Measurements from ENCODE around the gene PPP2R2D.
A peak's percentile ranks its signal among the peaks of the same experiment; 100 is the strongest.

The PPP2R2D gene

DNA sequence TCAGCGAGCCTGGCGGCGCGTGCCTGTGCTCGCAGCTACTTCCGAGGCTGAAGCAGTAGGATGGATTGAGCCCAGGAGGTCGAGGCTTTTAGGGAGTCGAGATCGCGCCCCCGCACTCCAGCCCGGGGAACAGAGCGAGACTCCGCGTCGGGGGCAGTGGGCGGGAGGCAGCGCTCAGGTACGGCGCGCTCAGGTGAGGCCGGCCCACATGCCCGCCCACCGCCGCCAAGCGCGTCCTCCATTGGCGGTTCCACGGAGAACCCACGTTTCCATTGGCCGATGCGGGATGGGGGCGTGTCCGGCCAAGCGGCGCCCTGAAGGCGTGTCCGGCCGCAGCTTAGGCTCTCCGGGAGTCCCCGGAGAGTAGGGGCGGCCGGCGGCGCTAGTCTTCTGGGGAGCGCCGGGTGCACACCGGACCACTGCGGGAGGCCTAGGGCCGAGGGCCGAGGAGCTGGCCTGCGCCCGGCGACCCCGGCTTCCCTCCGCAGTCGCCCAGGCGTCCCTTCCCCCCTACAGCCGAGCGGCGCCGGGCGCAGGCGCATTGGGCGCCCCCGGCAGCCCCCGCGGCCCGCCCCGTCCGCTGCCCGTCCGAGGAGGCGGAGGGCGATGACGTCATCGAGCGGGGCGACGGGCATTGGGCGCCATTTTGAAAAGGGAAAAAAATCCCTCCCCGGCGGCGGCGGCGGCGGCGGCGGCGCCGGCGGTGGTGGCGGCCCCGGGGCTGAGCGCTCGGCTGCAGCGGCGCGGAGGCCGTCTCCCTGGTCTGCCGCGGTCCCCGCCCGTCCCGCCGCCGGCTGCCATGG, at the start of gene PPP2R2D:
Gene PPP2R2D (plus strand): TSS at position 659 of the 803 bp plus-strand sequence. CDS start 141 bp downstream, at position 800.
- DNase-seq = peak; percentile 75

DNA sequence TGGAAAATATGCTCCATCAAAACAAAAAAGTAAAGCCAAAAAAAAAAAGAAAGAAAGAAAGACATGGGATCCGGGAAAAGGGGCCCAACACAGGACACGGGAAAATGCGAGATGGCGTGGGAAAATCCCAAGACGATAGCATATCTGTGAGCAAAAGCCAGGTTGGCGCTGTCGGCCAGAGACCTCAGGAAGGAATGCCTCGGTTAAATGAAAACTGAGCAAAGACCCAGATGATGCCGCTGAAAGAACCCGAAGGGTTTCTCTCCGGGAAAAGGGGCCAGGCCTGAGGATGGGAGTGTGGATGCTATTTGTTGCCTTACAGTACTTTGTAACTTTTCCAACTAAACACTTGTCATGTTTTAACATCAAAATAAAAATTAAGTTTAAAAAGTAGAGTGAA, 49.5 kb upstream of the PPP2R2D start:
- DNase-seq = no peak

DNA sequence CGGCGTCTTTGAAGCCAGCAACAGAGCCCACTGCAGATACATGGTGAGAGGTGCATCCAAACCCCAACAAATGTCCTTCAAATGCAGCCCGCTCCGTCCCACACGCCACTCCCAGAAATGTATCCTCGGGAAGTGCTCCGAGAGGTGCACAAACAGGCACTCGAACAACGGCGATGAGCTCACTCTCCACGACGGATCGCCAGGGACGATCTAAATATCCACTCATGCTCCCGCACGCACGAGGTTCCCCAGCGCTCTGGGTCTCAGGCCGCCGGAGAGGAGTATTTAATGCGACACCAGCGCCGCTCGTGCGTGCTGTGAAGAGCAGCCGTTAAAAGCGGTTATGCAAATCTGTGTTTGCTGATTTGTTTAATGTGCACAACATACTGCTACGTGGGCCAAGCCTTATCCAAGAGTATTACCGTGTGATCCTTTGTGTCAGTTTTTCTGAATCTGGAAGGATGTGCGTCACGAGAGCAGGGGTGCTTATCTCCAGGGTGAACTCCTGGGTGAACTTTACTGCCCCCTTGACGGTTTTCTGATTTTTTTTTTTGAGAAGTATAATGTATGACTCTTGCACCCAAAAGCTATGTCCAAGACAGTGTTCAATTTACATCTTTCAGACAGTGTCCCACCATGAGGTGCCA, 48.5 kb upstream of the PPP2R2D start:
- DNase-seq = no peak

DNA sequence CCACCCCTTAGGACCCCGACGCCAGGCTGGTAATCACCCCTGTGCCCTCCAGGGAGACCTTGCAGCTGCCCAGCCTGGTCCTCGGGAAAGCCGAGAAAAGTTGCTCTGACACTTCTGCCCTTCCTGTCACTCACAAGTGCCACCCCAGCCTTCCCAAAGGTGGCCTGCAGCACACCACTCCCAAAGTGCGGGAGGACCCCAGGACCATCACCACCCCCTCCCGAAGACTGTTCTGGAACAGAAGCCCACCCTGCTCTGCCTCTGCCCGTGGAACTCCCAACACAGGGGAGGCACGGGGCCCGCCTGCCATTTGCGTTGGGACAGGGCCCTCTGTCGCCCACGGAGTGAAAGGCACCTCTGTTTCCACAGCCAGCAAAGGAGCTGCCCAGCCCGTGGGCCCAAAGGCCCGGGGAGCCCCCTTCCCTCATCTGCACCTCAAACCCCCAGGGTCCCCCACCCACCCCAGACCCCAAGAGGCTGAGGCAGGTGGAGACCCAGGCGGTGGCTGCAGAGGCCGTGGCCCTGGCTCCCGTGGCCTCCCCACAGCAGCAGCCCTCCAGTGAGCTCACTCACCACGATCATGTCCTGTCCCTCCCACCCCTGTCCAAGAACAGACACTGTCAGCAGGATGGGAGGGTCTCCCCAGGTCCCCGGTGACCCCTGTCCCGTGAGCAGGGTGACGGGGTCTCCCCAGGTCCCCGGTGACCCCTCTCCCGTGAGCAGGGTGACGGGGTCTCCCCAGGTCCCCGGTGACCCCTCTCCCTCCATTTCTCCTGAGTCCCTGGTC, 47.8 kb upstream of the PPP2R2D start:
- no peak for DNase-seq

DNA sequence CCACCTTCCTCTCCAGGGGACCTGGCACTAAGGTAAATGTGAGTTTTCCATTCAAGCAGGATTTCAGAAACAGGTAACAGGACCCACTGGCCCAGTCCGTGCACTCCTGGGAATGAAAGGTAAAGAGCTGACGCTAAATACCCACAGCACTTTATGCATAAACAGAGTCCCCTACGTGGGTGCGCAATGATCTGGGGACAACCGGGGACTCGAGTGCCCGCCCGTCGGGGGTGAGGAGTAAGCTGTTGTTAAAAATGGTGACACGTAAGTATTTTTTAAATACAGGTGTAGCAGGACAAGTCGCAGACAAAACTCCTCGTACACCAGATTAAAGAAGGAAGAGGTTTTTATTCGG, 47.2 kb upstream of the PPP2R2D start:
- DNase-seq = no peak

DNA sequence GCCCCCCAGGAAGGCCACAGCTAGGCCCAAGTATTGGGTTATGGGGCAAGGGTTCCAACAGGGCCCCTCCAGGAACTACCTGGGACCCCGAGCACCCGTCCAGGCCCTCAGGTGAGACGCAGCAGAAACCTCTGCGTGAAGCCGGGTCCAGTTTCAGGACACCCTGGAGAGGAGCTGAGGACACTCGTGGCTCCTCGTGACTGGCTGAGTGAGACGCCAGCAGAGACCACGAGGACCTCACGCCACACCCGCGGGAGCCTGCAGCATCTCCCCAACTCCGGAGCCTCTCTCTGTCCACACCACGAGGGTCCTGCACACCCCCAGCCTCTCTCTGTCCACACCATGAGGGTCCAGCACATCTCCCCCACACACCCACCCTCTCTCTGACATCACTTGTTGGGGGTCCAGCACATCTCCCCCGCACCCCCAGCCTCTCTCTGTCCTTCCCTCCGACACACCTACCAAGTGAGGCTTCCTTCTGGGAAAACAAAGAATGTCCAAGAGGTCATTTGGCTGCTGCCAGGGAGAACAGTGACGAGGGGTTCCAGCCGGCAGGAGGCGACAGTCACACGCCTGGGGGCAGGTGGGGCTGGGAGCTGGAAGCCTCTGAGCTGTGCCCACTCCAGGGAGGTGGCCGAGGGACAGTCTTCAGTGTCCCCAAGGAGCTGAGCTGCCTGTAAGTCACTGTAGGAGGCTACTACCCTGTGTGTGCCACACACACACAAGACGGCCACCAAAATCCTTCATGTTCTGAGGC, 46.1 kb upstream of the PPP2R2D start:
- DNase-seq = no peak

- no peak for DNase-seq
Measured at GRCh38 chr10:131855461-131856401, 45.1 kb upstream of the PPP2R2D start.

GRCh38 chr10:131856441-131857094, 44.2 kb upstream of the PPP2R2D start:
- no peak for DNase-seq

- no peak for DNase-seq
Measured at GRCh38 chr10:131857156-131858117, 43.4 kb upstream of the PPP2R2D start.

- DNase-seq = no peak
Measured at GRCh38 chr10:131858118-131858515, 42.7 kb upstream of the PPP2R2D start.

DNA sequence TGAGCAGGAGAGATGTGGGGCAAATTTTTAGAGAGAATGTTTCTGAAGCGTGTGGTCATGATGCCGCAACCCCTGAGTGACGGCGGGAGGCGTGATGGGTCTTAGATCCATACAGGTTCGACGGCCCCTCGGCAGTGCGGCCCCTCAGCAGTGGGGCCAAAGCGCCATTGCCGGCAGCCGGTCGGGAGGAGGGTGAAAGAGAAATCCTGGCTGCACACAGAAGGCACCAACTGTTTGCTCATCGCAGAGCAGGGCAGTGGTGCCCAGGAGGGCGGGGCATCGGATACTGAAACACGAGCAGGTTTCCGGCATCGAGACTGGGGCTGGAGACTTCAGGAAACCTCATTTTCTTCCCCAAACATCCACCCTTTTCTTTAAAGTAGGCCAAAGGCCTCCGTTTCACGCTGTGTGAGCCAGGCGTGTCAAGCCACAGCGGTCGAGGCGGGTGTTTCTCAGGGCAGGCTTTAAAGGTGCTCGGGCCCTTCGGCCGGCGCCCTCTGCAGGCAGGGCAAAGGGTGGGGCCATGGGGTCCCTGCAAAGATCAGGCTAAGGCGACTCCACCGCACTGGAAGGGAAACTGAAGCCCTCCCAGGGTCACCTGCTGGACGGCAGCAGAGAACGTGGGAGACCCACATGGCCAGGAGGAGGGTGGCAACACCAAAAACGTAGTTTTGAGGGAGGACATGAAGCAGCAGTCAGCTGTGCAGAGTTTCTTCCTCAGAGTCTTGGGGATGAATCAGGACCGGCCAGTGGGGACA, 42.0 kb upstream of the PPP2R2D start:
- no peak for DNase-seq

GRCh38 chr10:131859341-131860020, 41.3 kb upstream of the PPP2R2D start:
- no peak for DNase-seq

DNA sequence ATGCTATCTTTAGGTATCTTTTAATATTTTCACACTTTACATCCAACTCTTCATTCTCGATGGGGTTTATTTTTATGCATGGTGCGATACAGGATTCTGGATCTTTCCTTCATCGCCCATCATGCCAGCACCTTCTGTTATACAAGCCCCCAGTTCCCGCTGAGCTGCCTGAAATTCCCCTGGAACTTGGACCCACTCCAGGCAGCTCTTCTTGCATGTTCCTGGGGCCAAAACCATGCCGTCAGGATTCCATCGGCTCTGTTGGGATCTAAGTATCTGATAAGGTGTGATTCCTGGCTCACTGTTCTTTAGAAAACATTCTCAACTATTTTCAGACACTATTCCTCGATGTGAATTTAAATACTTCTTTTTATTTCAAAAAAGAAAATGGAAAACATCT, 40.5 kb upstream of the PPP2R2D start:
- no peak for DNase-seq

- DNase-seq = no peak
Measured at GRCh38 chr10:131860806-131861440, 39.9 kb upstream of the PPP2R2D start.

DNA sequence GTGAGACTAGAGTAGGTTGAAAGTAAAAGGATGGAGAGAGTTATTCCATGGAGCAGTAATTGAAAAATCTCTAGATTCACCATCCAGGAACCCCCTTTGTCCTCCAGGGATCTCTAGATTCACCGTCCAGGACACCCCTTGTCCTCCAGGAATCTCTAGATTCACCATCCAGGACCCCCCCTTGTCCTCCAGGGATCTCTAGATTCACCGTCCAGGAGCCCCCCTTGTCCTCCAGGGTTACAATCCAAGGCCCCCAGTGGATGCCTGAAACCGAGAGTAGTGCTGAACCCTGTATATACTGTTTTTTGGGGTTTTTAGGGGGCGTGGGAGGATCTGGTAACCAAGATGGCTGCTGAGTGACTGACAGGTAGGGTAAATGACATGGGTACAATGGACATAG, 38.3 kb upstream of the PPP2R2D start:
- no peak for DNase-seq

DNA sequence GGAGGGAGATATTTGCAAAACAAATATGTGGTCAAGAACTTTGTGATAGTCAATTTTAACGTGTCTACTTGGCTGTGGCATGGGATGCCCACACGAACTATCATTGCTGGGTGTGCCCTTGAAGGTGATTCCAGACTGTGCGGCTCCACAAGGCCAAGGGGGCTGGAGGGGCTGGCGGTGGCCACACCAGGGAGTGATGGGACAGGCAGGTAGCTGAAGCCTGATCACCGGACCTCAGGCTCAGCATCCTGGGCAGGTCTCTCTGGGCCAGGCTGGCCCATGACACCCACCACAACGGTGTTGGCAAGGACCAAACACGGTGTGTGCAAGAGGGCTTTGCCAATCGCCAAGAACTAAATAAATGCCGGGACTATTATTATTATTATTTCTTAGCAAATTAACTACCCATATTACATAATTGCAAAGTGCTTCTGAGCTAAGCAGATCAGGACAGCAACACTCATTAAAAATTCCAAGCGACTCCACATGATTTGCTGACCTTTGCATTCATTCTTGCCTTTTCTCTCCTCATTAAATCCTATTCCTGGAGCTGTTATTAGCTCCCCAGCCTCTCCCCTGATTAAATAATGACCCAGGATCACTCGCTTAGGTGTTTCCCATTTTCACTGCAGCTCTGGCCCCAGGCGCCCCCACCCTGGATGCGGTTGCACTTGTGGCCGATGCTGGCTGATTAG, 35.4 kb upstream of the PPP2R2D start:
- DNase-seq = no peak

GRCh38 chr10:131866673-131867072, 34.1 kb upstream of the PPP2R2D start:
- DNase-seq = no peak

- no peak for DNase-seq
Measured at GRCh38 chr10:131868436-131868835, 32.4 kb upstream of the PPP2R2D start.
